Left hindlimb (tissue), 1 donor: Measurements from ENCODE around the gene PLEKHM3.
A peak's percentile ranks its signal among the peaks of the same experiment; 100 is the strongest.

ENCODE experiments used
- DNase-seq: peaks from one replicate; pipeline ENCODE4 v3.0.0-alpha.2; 2018

PLEKHM3 gene

GRCh38 chr2:207783514-207783913 lies 241.8 kb downstream of the PLEKHM3 start:
- no peak for DNase-seq

DNA sequence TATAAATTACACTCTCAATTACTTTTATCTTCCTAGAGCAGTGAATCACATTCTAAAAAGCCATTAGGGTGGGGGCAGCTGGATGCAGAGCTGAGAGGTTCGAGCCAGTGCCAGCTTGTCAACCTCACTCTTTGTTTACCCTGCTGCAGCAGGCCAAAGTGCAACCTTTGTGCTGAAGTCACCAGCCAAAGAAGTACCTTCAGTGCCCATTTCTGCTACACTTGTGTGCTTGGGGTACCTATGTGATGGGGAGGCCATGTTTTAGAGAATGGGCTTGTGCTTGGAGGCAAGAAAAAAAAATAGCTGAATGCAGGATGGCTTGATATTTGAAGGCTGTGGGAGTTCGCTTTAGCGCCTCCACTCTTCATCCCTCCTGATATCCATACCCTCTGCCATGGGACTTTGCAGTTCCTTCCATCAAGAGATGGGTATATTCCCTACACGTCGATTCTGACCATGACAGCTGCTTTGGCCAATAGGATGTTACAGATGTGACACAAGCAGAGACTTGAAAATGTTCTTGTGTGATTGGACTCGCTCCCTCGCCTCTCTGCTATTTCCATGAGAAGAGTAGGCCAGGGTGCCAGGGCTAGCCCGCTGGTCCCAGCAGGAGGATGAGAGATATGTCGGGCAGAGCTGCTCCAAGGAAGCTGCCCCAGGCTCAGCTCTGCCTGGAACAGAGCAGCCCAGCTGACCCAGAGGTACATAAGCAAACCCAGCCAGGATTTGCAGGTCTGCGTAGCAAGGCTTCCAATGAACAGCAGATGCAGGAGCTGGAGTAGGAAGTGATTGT lies 242.9 kb downstream of the PLEKHM3 start:
- no peak for DNase-seq

- DNase-seq: no peak
These were observed 245.8 kb downstream of the PLEKHM3 start for GRCh38 chr2:207779523-207779922.

DNA sequence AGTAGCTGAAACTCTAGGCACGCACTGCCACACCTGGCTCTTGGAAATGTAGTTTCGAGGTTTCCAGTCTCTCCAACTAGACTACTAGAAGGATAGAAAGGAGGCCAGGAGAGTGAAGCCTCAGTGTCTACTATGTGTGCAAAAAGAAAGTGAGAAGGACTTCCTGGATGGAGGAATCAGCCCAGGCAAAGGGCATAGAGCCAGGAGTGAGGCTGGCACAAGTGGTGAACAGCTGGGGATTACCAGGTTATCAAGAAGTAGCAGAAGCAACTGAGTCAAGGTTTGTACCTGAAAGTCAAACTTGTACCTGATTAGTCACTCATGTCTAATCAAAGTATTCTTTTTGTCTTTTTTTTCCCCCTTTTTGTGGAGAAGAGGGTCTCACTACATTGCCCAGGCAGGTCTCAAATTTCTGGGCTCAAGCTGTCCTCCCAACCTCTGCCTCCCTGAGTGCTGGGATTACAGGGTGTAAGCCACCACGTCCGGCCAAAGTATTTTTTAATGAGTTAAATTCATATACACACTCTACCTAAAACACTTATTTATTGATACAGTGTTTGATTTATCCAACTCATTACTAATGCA lies 246.9 kb downstream of the PLEKHM3 start:
- no peak for DNase-seq

DNA sequence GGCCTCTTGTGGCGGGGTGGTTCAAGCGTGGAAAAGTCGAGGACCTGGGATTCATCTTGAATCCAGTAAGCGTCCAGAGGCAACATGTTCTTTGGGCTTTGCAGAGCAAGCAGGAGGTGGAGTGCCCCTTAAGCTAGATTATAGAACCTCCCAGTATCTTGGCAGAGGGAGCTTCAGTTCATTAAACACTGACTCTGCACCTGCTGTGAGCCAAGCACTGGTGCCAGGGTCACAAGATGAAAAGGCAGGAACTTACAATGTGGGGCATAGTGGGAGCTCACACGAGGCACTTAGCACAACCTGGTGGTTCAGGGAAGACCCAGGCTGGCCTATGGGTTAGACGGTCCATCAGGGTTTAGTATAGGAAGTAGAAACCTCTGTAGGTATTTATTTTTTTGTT lies 248.2 kb downstream of the PLEKHM3 start:
- no peak for DNase-seq

GRCh38 chr2:207775473-207775872 lies 249.9 kb downstream of the PLEKHM3 start:
- no peak for DNase-seq

GRCh38 chr2:207772844-207773205 lies 252.5 kb downstream of the PLEKHM3 start:
- no peak for DNase-seq

GRCh38 chr2:207772081-207772843 lies 253.1 kb downstream of the PLEKHM3 start:
- peak; percentile 47 for DNase-seq

DNA sequence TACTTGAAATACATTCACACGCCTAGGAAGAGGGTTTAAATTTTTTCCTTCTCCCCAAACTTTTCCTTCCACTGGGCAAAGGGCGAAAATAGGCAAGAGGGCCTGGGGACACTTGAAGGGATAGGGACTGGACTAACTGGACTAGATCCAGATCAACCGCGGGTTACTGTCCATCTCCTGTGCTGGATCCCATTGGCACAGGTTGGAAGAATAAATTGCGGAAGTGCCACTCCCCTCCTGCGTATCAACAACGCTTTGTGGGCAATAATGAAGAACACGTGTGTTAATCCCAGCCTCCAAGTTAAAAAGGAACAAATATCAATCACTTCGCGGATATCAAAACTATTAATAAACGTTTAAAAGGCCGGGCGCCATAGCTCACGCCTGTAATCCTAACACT lies 253.9 kb downstream of the PLEKHM3 start:
- no peak for DNase-seq
